T-helper 2 cell treated with Interferon-gamma antibody and Interleukin-4, amounts not matched to agents 5 μg/mL and 100 μg/mL, for 36 hours (primary cell): ENCODE data around the gene MIA.
"Not testable (repeated sequence)": the region's sequence is repeated elsewhere in the genome, so short reads cannot be mapped to it uniquely, and the experiment has no call there.

Experiments used
- DNase-seq: peaks from one replicate; pipeline ENCODE4 v3.0.0; 2021; ENCODE audit warnings: low spot score
- H3K27ac Mint-ChIP-seq: one replicate; pipeline ENCODE4 v1.8.0; 2021; ENCODE audit warnings: mild to moderate bottlenecking, mixed read lengths
- H3K27me3 Mint-ChIP-seq: one replicate; pipeline ENCODE4 v1.8.0; 2021; ENCODE audit warnings: low read depth, mixed read lengths
- H3K36me3 Mint-ChIP-seq: one replicate; pipeline ENCODE4 v1.8.0; 2021; ENCODE audit warnings: low read depth, mixed read lengths
- H3K4me1 Mint-ChIP-seq: one replicate; pipeline ENCODE4 v1.8.0; 2021; ENCODE audit warnings: low read depth, mixed read lengths
- H3K4me3 Mint-ChIP-seq: one replicate; pipeline ENCODE4 v1.8.0; 2022; ENCODE audit warnings: mild to moderate bottlenecking, moderate library complexity, mixed read lengths
- H3K9me3 Mint-ChIP-seq: one replicate; pipeline ENCODE4 v1.8.0; 2021; ENCODE audit warnings: mixed read lengths

Gene MIA

GRCh38 chr19:40807147-40808020, 32.1 kb downstream of the MIA start:
- DNase-seq, result no peak
- H3K36me3 Mint-ChIP-seq, result peaks cover 55% of the 10 kb centered on the region
- H3K9me3 Mint-ChIP-seq, result no peaks in the 10 kb centered on the region
- peak overlapping the region; percentile 67 for H3K27ac Mint-ChIP-seq
- peaks cover 60% of the 10 kb centered on the region for H3K4me1 Mint-ChIP-seq
- H3K27me3 Mint-ChIP-seq, result peaks cover 7% of the 10 kb centered on the region
- peak overlapping the region; percentile 75 for H3K4me3 Mint-ChIP-seq

- no peak for DNase-seq
- Mint-ChIP-seq H3K9me3 (no peaks in the 10 kb centered on the region), H3K27ac (peak overlapping the region; percentile 67), H3K36me3 (peaks cover 49% of the 10 kb centered on the region), H3K4me1 (peaks cover 55% of the 10 kb centered on the region), H3K27me3 (peaks cover 13% of the 10 kb centered on the region), H3K4me3 (peak overlapping the region; percentile 41)
Observed at GRCh38 chr19:40808021-40808325, 32.7 kb downstream of the MIA start.

GRCh38 chr19:40808497-40808896, 33.2 kb downstream of the MIA start:
- H3K9me3 Mint-ChIP-seq, result no peaks in the 10 kb centered on the region
- peaks cover 46% of the 10 kb centered on the region for H3K36me3 Mint-ChIP-seq
- H3K27ac Mint-ChIP-seq, result no peak overlapping the region
- DNase-seq, result no peak
- H3K27me3 Mint-ChIP-seq, result peaks cover 15% of the 10 kb centered on the region
- peaks cover 49% of the 10 kb centered on the region for H3K4me1 Mint-ChIP-seq
- H3K4me3 Mint-ChIP-seq, result no peak overlapping the region

- Mint-ChIP-seq H3K36me3 (peaks cover 37% of the 10 kb centered on the region), H3K27ac (no peak overlapping the region), H3K9me3 (no peaks in the 10 kb centered on the region), H3K4me1 (peaks cover 39% of the 10 kb centered on the region), H3K4me3 (peak overlapping the region; percentile 97), H3K27me3 (peaks cover 24% of the 10 kb centered on the region)
- DNase-seq, result no peak
Observed at GRCh38 chr19:40809358-40810086, 34.2 kb downstream of the MIA start.

GRCh38 chr19:40810160-40810559, 34.8 kb downstream of the MIA start:
- Mint-ChIP-seq H3K27ac (peak overlapping the region; percentile 28), H3K9me3 (no peaks in the 10 kb centered on the region), H3K4me3 (peak overlapping the region; percentile 97), H3K27me3 (peaks cover 29% of the 10 kb centered on the region), H3K36me3 (peaks cover 31% of the 10 kb centered on the region), H3K4me1 (peaks cover 34% of the 10 kb centered on the region)
- no peak for DNase-seq

GRCh38 chr19:40810649-40811408, 35.5 kb downstream of the MIA start:
- peaks cover 28% of the 10 kb centered on the region for H3K4me1 Mint-ChIP-seq
- H3K27me3 Mint-ChIP-seq, result peaks cover 33% of the 10 kb centered on the region
- H3K4me3 Mint-ChIP-seq, result peak overlapping the region; percentile 97
- DNase-seq, result peak; percentile 70
- peak overlapping the region; percentile 87 for H3K27ac Mint-ChIP-seq
- H3K9me3 Mint-ChIP-seq, result not testable (repeated sequence)
- peaks cover 31% of the 10 kb centered on the region for H3K36me3 Mint-ChIP-seq

GRCh38 chr19:40811478-40812341, 36.4 kb downstream of the MIA start:
- peaks cover 33% of the 10 kb centered on the region for H3K27me3 Mint-ChIP-seq
- H3K4me3 Mint-ChIP-seq, result peak overlapping the region; percentile 97
- H3K9me3 Mint-ChIP-seq, result no peaks in the 10 kb centered on the region
- peak overlapping the region; percentile 50 for H3K27ac Mint-ChIP-seq
- H3K4me1 Mint-ChIP-seq, result peaks cover 22% of the 10 kb centered on the region
- H3K36me3 Mint-ChIP-seq, result peaks cover 30% of the 10 kb centered on the region
- DNase-seq, result no peak

GRCh38 chr19:40812571-40812970, 37.2 kb downstream of the MIA start:
- not testable (repeated sequence) for H3K9me3 Mint-ChIP-seq, DNase-seq
- peaks cover 33% of the 10 kb centered on the region for H3K27me3 Mint-ChIP-seq
- peak overlapping the region; percentile 27 for H3K27ac Mint-ChIP-seq
- H3K36me3 Mint-ChIP-seq, result peaks cover 25% of the 10 kb centered on the region
- H3K4me3 Mint-ChIP-seq, result peak overlapping the region; percentile 97
- H3K4me1 Mint-ChIP-seq, result peaks cover 17% of the 10 kb centered on the region

- Mint-ChIP-seq H3K27me3 (peaks cover 33% of the 10 kb centered on the region), H3K27ac (no peak overlapping the region), H3K4me3 (no peak overlapping the region), H3K4me1 (peaks cover 16% of the 10 kb centered on the region), H3K36me3 (peaks cover 19% of the 10 kb centered on the region), H3K9me3 (no peaks in the 10 kb centered on the region)
- DNase-seq, result no peak
Observed at GRCh38 chr19:40813182-40813581, 37.9 kb downstream of the MIA start.

GRCh38 chr19:40815223-40815622, 39.9 kb downstream of the MIA start:
- DNase-seq, result no peak
- H3K4me3 Mint-ChIP-seq, result no peak overlapping the region
- peaks cover 24% of the 10 kb centered on the region for H3K4me1 Mint-ChIP-seq
- peaks cover 33% of the 10 kb centered on the region for H3K27me3 Mint-ChIP-seq
- H3K36me3 Mint-ChIP-seq, result peaks cover 7% of the 10 kb centered on the region
- no peaks in the 10 kb centered on the region for H3K9me3 Mint-ChIP-seq
- H3K27ac Mint-ChIP-seq, result no peak overlapping the region

GRCh38 chr19:40818480-40819399, 43.4 kb downstream of the MIA start:
- H3K27ac Mint-ChIP-seq, result peak overlapping the region; percentile 60
- H3K9me3 Mint-ChIP-seq, H3K36me3 Mint-ChIP-seq: not testable (repeated sequence)
- H3K4me3 Mint-ChIP-seq, result peak overlapping the region; percentile 71
- peaks cover 16% of the 10 kb centered on the region for H3K27me3 Mint-ChIP-seq
- peaks cover 16% of the 10 kb centered on the region for H3K4me1 Mint-ChIP-seq
- DNase-seq, result peak; percentile 58

- H3K9me3 Mint-ChIP-seq, H3K27me3 Mint-ChIP-seq, H3K36me3 Mint-ChIP-seq, H3K4me3 Mint-ChIP-seq, DNase-seq: not testable (repeated sequence)
- Mint-ChIP-seq H3K27ac (peak overlapping the region; percentile 45), H3K4me1 (peaks cover 17% of the 10 kb centered on the region)
Observed at GRCh38 chr19:40819479-40820234, 44.3 kb downstream of the MIA start.
